ENCODE results near the gene CORO2B. TPM values are rescaled to one million over a fixed set of nuclear protein-coding genes. Genes with fewer than 3 reads are reported as not detected.

CORO2B gene
- polyA plus RNA-seq, 1 of the 3 experiments (the other 2 are of a cell fraction), result 3.6 TPM

DNA sequence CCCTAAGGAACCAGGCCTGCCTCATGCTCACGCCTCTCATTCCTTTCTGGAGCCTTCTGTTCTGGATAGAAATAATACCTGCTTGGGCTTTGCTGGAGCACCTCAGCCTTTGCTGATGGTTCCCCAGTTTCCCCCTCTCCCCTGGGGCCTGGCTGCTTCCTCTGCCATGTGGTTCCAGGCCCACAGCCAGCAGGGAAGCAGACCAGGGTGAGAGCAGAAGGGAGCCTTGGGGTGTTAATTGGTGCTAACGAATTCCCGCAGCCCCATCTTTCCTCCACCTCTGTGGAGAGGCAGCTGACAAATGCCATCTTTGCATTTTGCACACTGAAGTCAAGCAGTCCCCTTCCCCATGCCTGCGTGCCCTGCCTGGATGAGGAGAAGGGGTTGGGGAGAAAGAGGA is 13.1 kb upstream of the CORO2B start:
- POLR2A ChIA-PET, result no interaction called here
- no peaks in the 10 kb centered on the region for H4K20me1 ChIP-seq (ENCODE audit: insufficient read depth)
- H3K9me3 ChIP-seq, result no peaks in the 10 kb centered on the region

More for the DNA sequence above, 13.1 kb upstream of the CORO2B start:
- CTCF ChIA-PET, result interaction anchor here (1.3 to 14.0 kb wide), 3 partner anchors 12 to 110 kb away, joined by 3 to 293 read pairs (median 17); no protein-coding TSS in a partner anchor
- Histone ChIP-seq H3K4me3 (ENCODE audit: low read depth in 2 of 2, low read length in 1 of 2) (no peak overlapping the region), H3K4me2 (no peak overlapping the region), H3K27ac (ENCODE audit: low read depth in 2 of 2, low read length in 1 of 2) (no peak overlapping the region), H2AFZ (ENCODE audit: low read depth) (no peak overlapping the region), H3K4me1 (ENCODE audit: control insufficient read depth in 1 of 2, insufficient read depth in 2 of 2, low read depth in 1 of 2, low read length in 1 of 2) (no peaks in the 10 kb centered on the region), H3K9ac (no peak overlapping the region), H3K79me2 (ENCODE audit: insufficient read depth) (no peaks in the 10 kb centered on the region), H3K36me3 (replicated peaks in 1 of 2; ENCODE audit: control insufficient read depth in 1 of 2, insufficient read depth in 2 of 2, low read length in 1 of 2) (no peaks in the 10 kb centered on the region), H3K27me3 (ENCODE audit: insufficient read depth) (no peaks in the 10 kb centered on the region), H3F3A (replicated peaks; ENCODE audit: insufficient read depth) (no peaks in the 10 kb centered on the region), H3K9me2 (no peaks in the 10 kb centered on the region)
- no peak for DNase-seq
- 88% methylated on average over 3 of the region's 4 CpGs for WGBS (ENCODE audit: low lambda C conversion rate)
- no peak for TF ChIP-seq RXRA (IDR thresholded peaks at IDR 0.05; ENCODE audit: borderline replicate concordance, low read depth)
- TF ChIP-seq TAF1 (IDR thresholded peaks at IDR 0.05; ENCODE audit: borderline replicate concordance, low read depth, low read length), result no peak
- TF ChIP-seq, protein P1, sequence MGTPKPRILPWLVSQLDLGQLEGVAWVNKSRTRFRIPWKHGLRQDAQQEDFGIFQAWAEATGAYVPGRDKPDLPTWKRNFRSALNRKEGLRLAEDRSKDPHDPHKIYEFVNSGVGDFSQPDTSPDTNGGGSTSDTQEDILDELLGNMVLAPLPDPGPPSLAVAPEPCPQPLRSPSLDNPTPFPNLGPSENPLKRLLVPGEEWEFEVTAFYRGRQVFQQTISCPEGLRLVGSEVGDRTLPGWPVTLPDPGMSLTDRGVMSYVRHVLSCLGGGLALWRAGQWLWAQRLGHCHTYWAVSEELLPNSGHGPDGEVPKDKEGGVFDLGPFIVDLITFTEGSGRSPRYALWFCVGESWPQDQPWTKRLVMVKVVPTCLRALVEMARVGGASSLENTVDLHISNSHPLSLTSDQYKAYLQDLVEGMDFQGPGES (IDR thresholded peaks at IDR 0.05; ENCODE audit: low read depth, low read length), result no peak
- TF ChIP-seq, protein P2, sequence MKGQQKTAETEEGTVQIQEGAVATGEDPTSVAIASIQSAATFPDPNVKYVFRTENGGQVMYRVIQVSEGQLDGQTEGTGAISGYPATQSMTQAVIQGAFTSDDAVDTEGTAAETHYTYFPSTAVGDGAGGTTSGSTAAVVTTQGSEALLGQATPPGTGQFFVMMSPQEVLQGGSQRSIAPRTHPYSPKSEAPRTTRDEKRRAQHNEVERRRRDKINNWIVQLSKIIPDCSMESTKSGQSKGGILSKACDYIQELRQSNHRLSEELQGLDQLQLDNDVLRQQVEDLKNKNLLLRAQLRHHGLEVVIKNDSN (IDR thresholded peaks at IDR 0.05; ENCODE audit: borderline replicate concordance, low read depth), result no peak
- TF ChIP-seq, protein P3, sequence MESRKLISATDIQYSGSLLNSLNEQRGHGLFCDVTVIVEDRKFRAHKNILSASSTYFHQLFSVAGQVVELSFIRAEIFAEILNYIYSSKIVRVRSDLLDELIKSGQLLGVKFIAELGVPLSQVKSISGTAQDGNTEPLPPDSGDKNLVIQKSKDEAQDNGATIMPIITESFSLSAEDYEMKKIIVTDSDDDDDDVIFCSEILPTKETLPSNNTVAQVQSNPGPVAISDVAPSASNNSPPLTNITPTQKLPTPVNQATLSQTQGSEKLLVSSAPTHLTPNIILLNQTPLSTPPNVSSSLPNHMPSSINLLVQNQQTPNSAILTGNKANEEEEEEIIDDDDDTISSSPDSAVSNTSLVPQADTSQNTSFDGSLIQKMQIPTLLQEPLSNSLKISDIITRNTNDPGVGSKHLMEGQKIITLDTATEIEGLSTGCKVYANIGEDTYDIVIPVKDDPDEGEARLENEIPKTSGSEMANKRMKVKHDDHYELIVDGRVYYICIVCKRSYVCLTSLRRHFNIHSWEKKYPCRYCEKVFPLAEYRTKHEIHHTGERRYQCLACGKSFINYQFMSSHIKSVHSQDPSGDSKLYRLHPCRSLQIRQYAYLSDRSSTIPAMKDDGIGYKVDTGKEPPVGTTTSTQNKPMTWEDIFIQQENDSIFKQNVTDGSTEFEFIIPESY (IDR thresholded peaks at IDR 0.05; ENCODE audit: borderline replicate concordance, low read depth), result no peak
- TF ChIP-seq EZH2phosphoT487 (IDR thresholded peaks at IDR 0.05; ENCODE audit: borderline replicate concordance, low read depth), result no peak
- TF ChIP-seq CHD2 (IDR thresholded peaks at IDR 0.05; ENCODE audit: low read length, partially characterized antibody), result no peak
- no peak for TF ChIP-seq RCOR1 (IDR thresholded peaks at IDR 0.05; ENCODE audit: low read length)
- no peak for TF ChIP-seq GABPA (IDR thresholded peaks at IDR 0.05; ENCODE audit: low read depth)
- no peak for TF ChIP-seq ELF1 (IDR thresholded peaks at IDR 0.05)
- TF ChIP-seq RFX5 (IDR thresholded peaks at IDR 0.05; ENCODE audit: low read length), result no peak
- TF ChIP-seq, protein P4, sequence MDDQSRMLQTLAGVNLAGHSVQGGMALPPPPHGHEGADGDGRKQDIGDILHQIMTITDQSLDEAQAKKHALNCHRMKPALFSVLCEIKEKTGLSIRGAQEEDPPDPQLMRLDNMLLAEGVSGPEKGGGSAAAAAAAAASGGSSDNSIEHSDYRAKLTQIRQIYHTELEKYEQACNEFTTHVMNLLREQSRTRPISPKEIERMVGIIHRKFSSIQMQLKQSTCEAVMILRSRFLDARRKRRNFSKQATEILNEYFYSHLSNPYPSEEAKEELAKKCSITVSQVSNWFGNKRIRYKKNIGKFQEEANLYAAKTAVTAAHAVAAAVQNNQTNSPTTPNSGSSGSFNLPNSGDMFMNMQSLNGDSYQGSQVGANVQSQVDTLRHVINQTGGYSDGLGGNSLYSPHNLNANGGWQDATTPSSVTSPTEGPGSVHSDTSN (IDR thresholded peaks at IDR 0.05), result no peak
- TF ChIP-seq RAD21 (IDR thresholded peaks at IDR 0.05; ENCODE audit: low read length), result no peak
- TF ChIP-seq, protein P5, sequence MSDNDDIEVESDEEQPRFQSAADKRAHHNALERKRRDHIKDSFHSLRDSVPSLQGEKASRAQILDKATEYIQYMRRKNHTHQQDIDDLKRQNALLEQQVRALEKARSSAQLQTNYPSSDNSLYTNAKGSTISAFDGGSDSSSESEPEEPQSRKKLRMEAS (IDR thresholded peaks at IDR 0.05; ENCODE audit: low read depth), result no peak
